ENCODE measurements around the gene PTBP3.
"Not testable (repeated sequence)": the region's sequence is repeated elsewhere in the genome, so short reads cannot be mapped to it uniquely, and the experiment has no call there.

- not testable (repeated sequence) for TF ChIP-seq CTCF (IDR thresholded peaks at IDR 0.05); PREB (CRISPR knock-in tag; IDR thresholded peaks at IDR 0.05; ENCODE audit: borderline replicate concordance); CDX4 (CRISPR knock-in tag; IDR thresholded peaks at IDR 0.05; ENCODE audit: borderline replicate concordance); USF2 (CRISPR knock-in tag; IDR thresholded peaks at IDR 0.05); ELF4 (CRISPR knock-in tag; IDR thresholded peaks at IDR 0.05; ENCODE audit: low read depth); ZNF281 (CRISPR knock-in tag; IDR thresholded peaks at IDR 0.05); ZNF263 (CRISPR knock-in tag; IDR thresholded peaks at IDR 0.05; ENCODE audit: low read depth); TCF7 (CRISPR knock-in tag; IDR thresholded peaks at IDR 0.05; ENCODE audit: low read depth)
Observed at GRCh38 chr9:112374232-112374631, 40.8 kb upstream of the PTBP3 start.
